SH-SY5Y (cell line): ENCODE data around the gene NSD1.

Experiments used
- GATA2 ChIP-seq: IDR thresholded peaks from 2 replicates; pipeline ENCODE4 v1.6.1; 2011; ENCODE audit warnings: mild to moderate bottlenecking, low read depth, low read length
- GATA3 ChIP-seq: IDR thresholded peaks from 2 replicates; pipeline ENCODE4 v1.6.1; 2011; ENCODE audit warnings: low read depth, mild to moderate bottlenecking, low read length, moderate library complexity

GRCh38 chr5:177310332-177310731 lies 176.8 kb downstream of the NSD1 start:
- TF ChIP-seq GATA2 (no peak), GATA3 (no peak)
